Motor neuron (in vitro differentiated cells): ENCODE measurements around the gene FBXL16. TPM values are rescaled to one million over a fixed set of nuclear protein-coding genes. Genes with fewer than 3 reads are reported as not detected.

Experiments
- ATAC-seq, 8 experiments: fragments of 200-7000 bp; cut with Tn5 transposase; replicated peaks in 6 of 8; 2 replicates each; pipeline ENCODE4 v1.8.0; 2021; ENCODE audit warnings: mild to moderate bottlenecking in 8 of 8, moderate library complexity in 8 of 8
- H3K27ac ChIP-seq, 2 donors: fragments of 250-450 bp; sonication (Bioruptor Pico); 2 replicates each; pipeline ENCODE4 v1.9.0; 2021; ENCODE audit warnings: antibody characterized with exemption in 2 of 2, mild to moderate bottlenecking in 2 of 2, moderate library complexity in 1 of 2
- H3K4me1 ChIP-seq, 2 donors: fragments of 250-450 bp; sonication (Bioruptor Pico); replicated peaks in 1 of 2; 2 replicates each; pipeline ENCODE4 v1.6.1; 2021; ENCODE audit warnings: antibody characterized with exemption in 2 of 2, mild to moderate bottlenecking in 2 of 2, moderate library complexity in 1 of 2
- H3K4me3 ChIP-seq, 5 donors: fragments of 250-450 bp; sonication (Bioruptor Pico); 2 replicates each; pipeline ENCODE4 v1.9.0; 2021; ENCODE audit warnings: antibody characterized with exemption in 5 of 5, mild to moderate bottlenecking in 5 of 5, moderate library complexity in 4 of 5
- WGBS, 10 experiments: fragments of 450-650 bp; shearing (Covaris generic); methylation state at CpG; one replicate each; pipeline ENCODE4 v1.0.0; 2022; 5-methylcytosine and 5-hydroxymethylcytosine counted together
- in situ Hi-C, 9 experiments: fragments of 400-800 bp; cut with MboI; loops; one replicate each; pipeline ENCODE4 v1.15.0; 2021; ENCODE audit warnings: low sequenced_read_pairs in 9 of 9, low pct_unique_long_range_greater_than_20kb in 2 of 9; ENCODE audit not compliant: unreplicated experiment in 9 of 9
- total RNA-seq, 8 experiments: library from RNA; unstranded; fragments of 300-600 nt; gene quantifications; 2 replicates each; pipeline versions ENCODE4 v1.2.3 to v1.2.4, GENCODE V29; 2022

FBXL16 gene
- total RNA-seq, 8 experiments from 2014 or later, result 0.31 to 13.5 (median 6.3) TPM

DNA sequence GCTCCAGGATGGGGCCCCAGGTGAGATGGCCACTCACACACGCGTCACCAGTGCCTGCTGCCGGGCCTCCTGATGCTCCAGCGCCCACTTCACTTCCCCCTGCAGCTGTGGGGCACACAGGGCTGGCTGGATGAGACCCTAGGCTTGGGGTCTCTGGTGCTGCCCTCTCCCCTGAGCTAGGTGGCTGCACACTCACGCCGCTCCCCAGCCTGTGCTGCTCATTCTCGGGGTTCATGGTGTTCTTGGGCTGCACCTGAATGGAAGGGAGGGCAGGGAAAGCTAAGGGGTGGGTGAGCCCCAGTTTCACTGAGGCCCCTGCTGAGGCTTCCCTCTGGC is 19.4 kb upstream of the FBXL16 start:
- Histone ChIP-seq H3K4me1 (peaks cover 7 to 15% of the 10 kb centered on the region in 2 donors), H3K27ac (no peak overlapping the region)
- in situ Hi-C loops, result no loop called here

DNA sequence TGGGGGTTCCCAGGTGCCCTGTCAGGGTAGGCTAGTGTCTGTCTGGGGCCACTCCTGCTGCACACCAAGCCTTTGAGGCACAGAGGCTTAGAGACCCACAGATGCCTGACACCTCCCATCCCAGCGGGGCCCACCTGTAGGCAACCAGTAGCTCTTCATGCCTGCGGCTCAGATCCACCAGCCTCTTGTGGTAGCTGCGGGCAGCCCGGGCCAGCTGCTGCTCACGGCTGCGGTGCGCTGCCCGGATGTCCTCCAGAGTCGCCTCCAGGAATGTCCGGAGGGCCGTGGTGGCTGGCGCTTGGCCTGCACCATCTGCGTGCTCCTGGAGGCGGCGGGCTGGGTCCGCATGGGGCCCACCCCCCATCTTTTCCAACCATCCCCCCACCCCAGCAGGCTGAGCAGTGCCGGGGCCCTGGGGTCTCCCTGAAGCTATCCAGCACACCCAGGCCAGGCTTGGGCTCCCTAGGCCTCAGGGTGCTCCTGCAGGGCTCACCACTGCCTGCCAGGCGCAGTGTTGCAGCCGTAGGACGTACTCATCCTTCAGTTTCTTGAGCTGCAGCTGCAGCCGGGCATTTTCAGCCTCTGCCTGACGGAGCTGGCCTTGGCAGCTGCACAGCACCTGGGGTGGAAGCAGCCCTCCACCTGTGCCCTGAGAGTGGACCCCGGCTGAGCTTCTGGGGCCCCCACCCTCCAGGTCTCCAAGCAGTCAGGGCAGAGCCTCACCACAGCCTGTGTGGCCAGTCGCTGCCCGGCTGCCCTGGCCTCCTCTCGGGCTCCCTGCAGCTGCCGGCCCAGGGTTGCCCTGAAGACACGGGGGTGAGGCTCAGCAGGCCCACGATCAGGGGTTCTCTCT is 18.8 kb upstream of the FBXL16 start:
- H3K27ac ChIP-seq, result no peak overlapping the region
- in situ Hi-C loops, result loop anchor here in 1 of 9 experiments (25.0 kb wide), 1 partner anchor 338 kb away; the partner anchor contains the start of gene SSTR5
- 39 to 80% (median 73%) methylated on average over 1 to 5 of the region's 29 CpGs; no CpG with 5 or more reads in 6 of the 10 experiments for WGBS, 10 experiments
- no peak overlapping the region for H3K4me3 ChIP-seq
- no peak for ATAC-seq
- H3K4me1 ChIP-seq, result peaks cover 9 to 20% of the 10 kb centered on the region in 2 donors

More for the DNA sequence above, 19.4 kb upstream of the FBXL16 start:
- 60 to 100% (median 70%) methylated on average over 1 to 2 of the region's 7 CpGs; no CpG with 5 or more reads in 6 of the 10 experiments for WGBS, 10 experiments
- H3K4me3 ChIP-seq, result no peak overlapping the region
- no peak for ATAC-seq

DNA sequence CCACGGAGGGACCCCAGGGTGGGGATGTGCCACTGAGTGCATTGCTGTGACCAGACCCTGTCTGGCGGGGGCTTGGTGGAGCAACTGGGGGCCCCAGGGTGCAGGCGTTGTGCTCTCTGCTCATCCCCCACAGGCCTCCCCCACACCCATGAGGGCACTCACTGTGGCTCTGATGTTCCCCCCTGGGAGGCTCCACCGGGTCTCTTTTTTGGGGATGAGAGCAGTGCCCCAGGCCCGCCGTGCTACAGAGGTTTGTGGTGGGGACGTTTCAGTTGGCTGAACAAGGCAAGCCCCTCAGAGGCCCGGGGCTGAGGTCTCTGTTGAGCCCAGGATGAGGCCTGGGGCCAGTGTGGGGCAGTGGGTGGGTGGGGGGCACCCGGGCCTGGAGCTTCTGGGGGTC is 18.1 kb upstream of the FBXL16 start:
- H3K4me1 ChIP-seq, result peaks cover 16 to 27% of the 10 kb centered on the region in 2 donors
- no peak overlapping the region for H3K4me3 ChIP-seq
- WGBS, 10 experiments, result 82% methylated on average over 3 of the region's 9 CpGs; no CpG with 5 or more reads in 9 of the 10 experiments
- no peak for ATAC-seq
- no peak overlapping the region for H3K27ac ChIP-seq
- in situ Hi-C loops, result loop anchor here in 1 of 9 experiments (25.0 kb wide), 1 partner anchor 339 kb away; the partner anchor contains the start of gene SSTR5

DNA sequence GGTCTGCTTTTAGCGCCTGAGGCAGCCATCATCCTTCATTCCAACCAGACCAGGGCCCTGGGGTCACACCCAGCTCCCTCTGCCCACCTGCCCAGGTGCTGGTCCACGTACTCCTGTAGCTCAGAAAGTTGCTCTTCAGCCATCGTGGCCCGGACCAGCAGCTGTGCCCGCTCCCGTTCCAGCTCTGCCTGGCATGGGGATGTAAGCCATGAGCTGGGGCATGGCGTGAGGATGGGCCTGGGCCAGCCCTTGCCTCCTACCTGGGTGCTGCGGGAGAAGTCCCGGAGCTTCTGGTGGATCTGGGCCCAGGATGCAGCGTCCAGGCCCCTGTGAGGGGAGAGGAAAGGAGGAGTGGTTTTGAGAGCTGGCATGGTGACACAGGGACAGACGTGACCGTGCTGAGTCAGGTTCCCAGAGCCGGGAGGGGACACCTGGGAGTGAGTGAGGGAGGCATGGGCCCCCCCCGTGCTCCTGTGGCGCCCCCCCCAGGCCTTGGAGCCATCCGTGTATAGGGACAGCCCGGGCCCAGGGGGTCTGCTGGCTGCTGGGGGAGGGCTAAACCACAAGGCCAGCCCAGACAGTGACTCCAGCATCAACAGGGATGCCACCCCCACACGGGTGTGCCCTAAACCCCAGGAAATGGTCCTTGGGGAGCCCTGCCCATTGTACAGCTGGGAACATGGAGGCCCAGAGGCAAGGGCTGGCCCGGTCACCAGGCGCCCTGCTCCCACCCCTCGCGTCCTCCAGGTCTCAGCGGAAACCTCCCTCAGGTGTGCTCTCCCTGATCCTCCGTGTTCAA is 17.4 kb upstream of the FBXL16 start:
- Histone ChIP-seq H3K4me3 (no peak overlapping the region), H3K27ac (no peak overlapping the region)
- in situ Hi-C loops, result loop anchor here in 1 of 9 experiments (25.0 kb wide), 1 partner anchor 339 kb away; the partner anchor contains the start of gene SSTR5

DNA sequence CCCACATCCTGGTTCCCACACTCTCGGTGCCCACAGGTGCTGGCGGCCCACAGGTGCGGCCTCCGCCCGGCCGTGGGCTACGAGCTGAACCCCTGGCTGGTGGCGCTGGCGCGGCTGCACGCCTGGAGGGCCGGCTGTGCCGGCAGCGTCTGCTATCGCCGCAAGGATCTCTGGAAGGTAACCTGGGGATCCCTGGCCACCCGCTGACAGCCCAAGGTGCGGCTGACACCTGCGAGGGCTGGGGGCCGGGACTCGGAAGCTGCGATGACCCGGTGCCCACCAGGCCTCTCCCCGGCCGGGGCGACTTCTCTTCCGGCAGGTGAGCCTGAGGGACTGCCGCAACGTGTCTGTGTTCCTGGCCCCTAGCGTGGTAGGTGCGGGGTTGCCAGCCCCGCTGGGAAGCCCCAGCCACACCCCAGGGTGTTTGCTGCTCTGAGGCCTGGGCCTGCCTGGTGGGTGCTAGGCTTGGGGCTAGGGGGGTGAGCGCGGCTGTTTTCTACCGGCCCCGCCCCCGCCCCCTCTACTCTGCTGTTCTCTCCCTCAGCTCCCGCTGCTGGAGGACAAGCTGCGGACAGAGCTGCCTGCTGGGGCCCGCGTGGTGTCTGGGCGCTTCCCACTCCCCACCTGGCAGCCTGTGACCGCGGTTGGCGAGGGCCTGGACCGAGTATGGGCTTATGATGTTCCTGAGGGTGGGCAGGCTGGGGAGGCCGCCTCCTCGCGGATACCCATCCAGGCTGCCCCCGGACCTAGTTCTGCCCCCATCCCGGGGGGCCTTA is 16.4 kb upstream of the FBXL16 start:
- Histone ChIP-seq H3K4me1 (peaks cover 33 to 43% of the 10 kb centered on the region in 2 donors), H3K27ac (peak overlapping the region; percentile 94 to 97), H3K4me3 (peak overlapping the region; percentile 59 to 99 (median 77))
- in situ Hi-C loops, result loop anchor here in 1 of 9 experiments (25.0 kb wide), 1 partner anchor 340 kb away; the partner anchor contains the start of gene SSTR5
- 72 to 90% methylated on average over 4 to 5 of the region's 51 CpGs; no CpG with 5 or more reads in 8 of the 10 experiments for WGBS, 10 experiments
- no peak for ATAC-seq

More for the DNA sequence above, 17.4 kb upstream of the FBXL16 start:
- no peak for ATAC-seq
- WGBS, 10 experiments, result 20 to 100% (median 100%) methylated on average over 1 to 4 of the region's 24 CpGs; no CpG with 5 or more reads in 3 of the 10 experiments
- H3K4me1 ChIP-seq, result peaks cover 23 to 32% of the 10 kb centered on the region in 2 donors

DNA sequence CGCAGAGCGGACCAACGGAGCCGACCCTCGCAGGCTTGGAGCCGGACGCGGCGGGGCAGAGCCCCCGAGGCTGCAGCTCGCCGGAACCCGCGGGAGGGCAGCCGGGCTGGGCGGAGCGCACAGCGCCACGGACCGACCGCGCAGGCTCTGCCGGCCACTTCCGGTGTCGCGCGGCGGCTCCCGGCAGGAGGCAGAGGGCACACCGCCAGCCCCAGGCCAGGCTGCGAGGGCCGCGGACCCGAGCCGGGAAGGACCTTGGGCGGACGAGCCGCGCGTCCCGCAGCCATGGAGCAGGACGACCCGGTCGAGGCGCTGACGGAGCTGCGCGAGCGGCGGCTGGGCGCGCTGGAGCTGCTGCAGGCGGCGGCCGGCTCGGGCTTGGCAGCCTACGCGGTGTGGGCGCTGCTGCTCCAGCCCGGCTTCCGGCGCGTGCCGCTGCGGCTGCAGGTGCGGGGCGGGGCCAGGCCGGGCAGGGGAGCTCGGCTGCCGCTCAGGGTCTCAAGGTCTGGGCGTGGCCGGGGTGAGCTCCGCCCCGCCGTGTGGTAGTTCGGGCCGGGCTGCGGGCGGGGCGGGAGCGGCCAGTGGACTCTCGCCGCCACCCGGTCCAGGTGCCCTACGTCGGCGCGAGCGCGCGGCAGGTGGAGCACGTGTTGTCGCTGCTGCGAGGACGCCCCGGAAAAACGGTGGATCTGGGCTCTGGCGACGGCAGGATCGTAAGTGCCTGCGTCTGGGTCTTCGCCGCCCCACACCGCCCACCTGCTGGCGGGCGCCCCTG is 15.6 kb upstream of the FBXL16 start, which contains the start of gene ANTKMT:
ANTKMT (plus strand) TSS at position 157 of the 775 bp plus-strand sequence; CDS start at position 286, 129 bp downstream.
- in situ Hi-C loops, result loop anchor here in 1 of 9 experiments (25.0 kb wide), 1 partner anchor 341 kb away; the partner anchor contains the start of gene SSTR5
- 0 to 19% (median 16%) methylated on average over 5 to 15 of the region's 106 CpGs; no CpG with 5 or more reads in 7 of the 10 experiments for WGBS, 10 experiments
- H3K27ac ChIP-seq, result peak within 1 kb of the TSS; percentile 94 to 97
- peak; percentile 74 to 89 (median 80) for ATAC-seq
- H3K4me3 ChIP-seq, result peak within 1 kb of the TSS; percentile 59 to 99 (median 77)
- H3K4me1 ChIP-seq, result peaks cover 41 to 46% of the 10 kb centered on the region in 2 donors

DNA sequence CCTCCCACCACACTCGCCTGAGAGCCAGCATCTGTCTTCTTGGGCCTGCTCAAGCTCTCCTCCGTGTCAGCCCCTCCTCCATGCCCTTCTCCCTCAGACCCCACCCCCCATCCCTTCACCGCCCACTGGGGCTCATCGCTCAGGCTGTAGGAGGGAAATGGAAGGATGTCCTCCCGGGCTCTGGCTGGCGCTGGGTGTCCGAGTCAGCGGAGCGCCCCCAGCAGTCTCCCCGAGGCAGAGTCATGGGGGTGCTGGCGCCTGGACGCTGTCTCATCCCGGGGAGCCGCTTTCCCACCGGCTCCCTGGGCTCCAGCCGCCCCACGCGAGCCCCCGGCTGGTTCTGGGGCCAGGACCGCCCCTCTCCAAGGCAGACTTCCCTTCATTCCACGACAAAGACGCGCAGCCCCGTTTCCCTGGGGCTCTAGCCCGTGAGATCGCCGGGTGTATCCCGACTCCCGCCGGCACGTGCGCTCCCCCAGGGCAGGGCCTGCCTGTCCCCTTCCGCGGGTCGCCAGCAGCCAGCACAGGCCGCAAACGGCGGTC is 14.9 kb upstream of the FBXL16 start:
- in situ Hi-C loops, result loop anchor here in 1 of 9 experiments (25.0 kb wide), 1 partner anchor 342 kb away; the partner anchor contains the start of gene SSTR5
- peak overlapping the region; percentile 94 to 97 for H3K27ac ChIP-seq
- peak; percentile 5 to 61 (median 48) for ATAC-seq
- WGBS, 10 experiments, result 0% methylated on average over 5 of the region's 38 CpGs; no CpG with 5 or more reads in 9 of the 10 experiments
- H3K4me1 ChIP-seq, result peaks cover 45 to 46% of the 10 kb centered on the region in 2 donors
- peak overlapping the region; percentile 59 to 99 (median 77) for H3K4me3 ChIP-seq

DNA sequence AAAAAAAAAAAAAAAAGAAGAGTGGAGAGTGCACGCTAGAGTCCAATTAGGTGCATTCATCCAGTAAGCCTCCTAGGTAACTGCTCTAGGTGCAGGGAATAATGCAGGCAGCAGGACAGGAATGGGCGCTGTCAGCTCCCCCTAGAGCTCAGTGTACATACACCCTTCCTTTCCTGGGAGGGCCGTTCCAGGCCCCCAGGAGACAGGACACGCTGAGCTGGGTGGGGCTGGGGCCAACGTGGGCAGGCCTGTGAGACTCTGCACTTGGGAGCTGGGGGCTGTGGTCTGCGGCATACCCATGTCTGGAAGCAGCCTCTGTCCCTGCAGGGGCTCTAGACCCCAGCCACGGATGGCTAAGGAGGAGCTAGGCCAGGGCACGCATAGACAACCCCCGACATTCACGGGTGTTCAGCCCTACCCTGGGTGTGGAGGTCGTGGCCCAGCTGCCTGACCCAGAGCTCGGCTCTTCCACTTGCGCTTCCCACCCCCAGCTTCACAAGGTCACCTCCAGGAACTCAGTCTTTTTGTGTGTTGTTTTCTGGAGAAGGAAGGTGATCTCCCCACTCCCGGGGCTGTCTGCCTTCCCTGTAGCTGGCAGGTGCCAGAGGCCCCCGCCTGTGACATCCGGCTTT is 14.3 kb upstream of the FBXL16 start:
- in situ Hi-C loops, result loop anchor here in 1 of 9 experiments (25.0 kb wide), 1 partner anchor 342 kb away; the partner anchor contains the start of gene SSTR5
- 0 to 20% (median 8%) methylated on average over 1 to 2 of the region's 16 CpGs; no CpG with 5 or more reads in 4 of the 10 experiments for WGBS, 10 experiments
- Histone ChIP-seq H3K4me1 (peaks cover 45 to 46% of the 10 kb centered on the region in 2 donors), H3K4me3 (peak overlapping the region; percentile 59 to 99 (median 77)), H3K27ac (peak overlapping the region; percentile 94 to 97)
- ATAC-seq, result peak in 5 of 8 experiments; percentile 0 to 6 (median 4)

DNA sequence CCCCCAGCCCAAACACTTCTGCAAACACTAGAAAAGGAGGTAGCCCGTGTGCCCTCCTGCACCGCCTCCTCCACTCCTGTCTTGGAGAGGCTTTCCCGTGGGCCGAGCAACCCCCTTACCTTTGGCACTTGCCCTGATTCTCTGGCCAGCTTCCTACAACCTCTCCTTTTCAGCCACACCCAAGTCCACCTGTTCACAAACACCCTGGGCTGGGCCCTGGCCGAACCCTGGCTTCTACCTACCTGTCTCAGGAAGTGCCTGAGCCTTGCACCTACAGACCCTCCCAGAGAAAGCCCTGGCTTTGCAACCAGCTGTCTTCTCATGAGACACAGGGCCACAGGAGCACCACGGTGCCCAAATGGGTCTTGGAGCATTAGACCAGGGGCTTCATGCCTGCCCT is 13.3 kb upstream of the FBXL16 start:
- WGBS, 10 experiments, result 40 to 100% (median 96%) methylated on average over 1 to 4 of the region's 6 CpGs; no CpG with 5 or more reads in 7 of the 10 experiments
- in situ Hi-C loops, result loop anchor here in 1 of 9 experiments (25.0 kb wide), 1 partner anchor 343 kb away; the partner anchor contains the start of gene SSTR5
- peak overlapping the region; percentile 94 to 97 for H3K27ac ChIP-seq
- peaks cover 45 to 53% of the 10 kb centered on the region in 2 donors for H3K4me1 ChIP-seq
- ATAC-seq, result no peak
- H3K4me3 ChIP-seq, result peak overlapping the region in 2 of 5 donors; percentile 59 to 99

DNA sequence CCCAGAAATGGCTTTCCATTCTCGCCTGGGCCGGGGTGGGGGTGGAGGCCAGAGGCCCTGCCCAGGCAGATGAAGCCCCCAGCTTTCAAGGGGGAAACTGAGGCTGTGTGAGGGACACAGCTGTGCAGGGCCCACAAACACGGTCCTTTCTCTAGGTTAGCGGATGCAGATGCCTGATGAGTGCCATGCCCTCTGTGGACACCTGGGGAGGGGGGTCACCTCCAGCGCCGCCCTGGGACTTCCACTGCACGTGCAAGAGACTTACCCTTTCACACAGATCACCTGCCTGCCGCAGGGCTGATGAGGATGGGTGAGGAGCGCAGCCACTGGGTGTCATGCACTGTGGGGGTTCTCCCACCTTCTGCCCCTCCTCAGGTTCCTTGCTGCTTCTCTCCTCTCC is 12.8 kb upstream of the FBXL16 start:
- Histone ChIP-seq H3K4me1 (peaks cover 45 to 53% of the 10 kb centered on the region in 2 donors), H3K4me3 (no peak overlapping the region), H3K27ac (peak overlapping the region in 1 of 2 donors; percentile 97)
- in situ Hi-C loops, result loop anchor here in 1 of 9 experiments (25.0 kb wide), 1 partner anchor 344 kb away; the partner anchor contains the start of gene SSTR5
- ATAC-seq, result no peak
- 88 to 100% (median 97%) methylated on average over 2 to 6 of the region's 9 CpGs; no CpG with 5 or more reads in 6 of the 10 experiments for WGBS, 10 experiments
